ENCODE data around the gene TIGD6. TPM values are rescaled to one million over a fixed set of nuclear protein-coding genes. Genes with fewer than 3 reads are reported as not detected.

TIGD6 gene
- 2.6 TPM for polyA plus RNA-seq (2013, experiment 1 of 2)
- polyA plus RNA-seq (2013, experiment 2 of 2): 3.8 TPM

DNA sequence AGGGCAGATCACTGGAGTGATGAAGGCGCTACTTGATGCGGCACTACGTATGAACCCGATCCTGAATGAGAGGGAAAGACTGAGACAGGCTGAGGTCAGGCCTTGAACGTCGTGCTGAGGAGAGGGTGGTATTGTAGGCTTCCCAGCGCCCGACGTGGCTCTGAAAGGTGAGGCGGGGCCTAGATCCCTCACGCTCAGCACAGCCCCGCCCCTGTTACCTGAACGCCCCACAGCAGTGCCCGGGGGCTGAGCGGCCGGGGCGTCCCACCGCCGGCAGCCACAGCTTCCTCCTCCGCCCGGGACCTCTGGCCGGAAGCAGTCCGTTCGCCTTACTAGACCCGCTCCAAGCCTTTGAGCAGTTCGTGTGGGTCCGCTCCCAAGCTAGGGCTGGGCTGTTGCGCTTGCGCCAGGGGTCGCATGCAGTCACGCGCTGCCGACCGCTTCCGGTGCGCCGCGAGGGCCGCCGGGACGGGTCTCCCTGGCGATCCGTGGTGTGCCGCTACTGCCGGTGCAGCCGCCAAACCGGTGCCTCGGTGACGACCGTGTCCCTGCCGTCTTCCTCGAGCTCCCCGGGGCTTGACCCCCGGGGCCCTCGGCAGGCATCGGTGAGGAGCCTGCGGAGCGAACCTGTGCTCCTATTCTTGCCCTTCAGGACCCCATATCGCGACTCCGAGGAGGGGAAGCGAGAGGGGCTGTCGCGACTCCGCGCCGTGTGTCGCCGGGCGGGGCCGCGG, at the start of gene TIGD6, which contains the start of gene HMGXB3:
Gene TIGD6, minus strand, starts transcription at position 399 of the 734 bp plus-strand sequence. CDS start 4,306 bp downstream, outside the sequence.
Gene HMGXB3, plus strand, starts transcription at position 484 of the 734 bp plus-strand sequence. CDS start 4,114 bp downstream, outside the sequence.
- H3K27me3 ChIP-seq (ENCODE audit: insufficient read depth, low read length): no peaks in the 10 kb centered on the region
- H3K4me3 ChIP-seq (ENCODE audit: low read length): peak within 1 kb of the TSS; percentile 71
- under 1% methylated on average over 72 of the region's 72 CpGs for WGBS
- H3K9me3 ChIP-seq (ENCODE audit: insufficient read depth, low read depth, low read length): no peaks in the 10 kb centered on the region
- peak within 1 kb of the TSS; percentile 91 for H3K9ac ChIP-seq (ENCODE audit: low read depth, low read length)
- peaks cover 13% of the 10 kb centered on the region for H3K36me3 ChIP-seq (ENCODE audit: insufficient read depth, low read length)
- peak within 1 kb of the TSS; percentile 91 for H3K27ac ChIP-seq (ENCODE audit: low read depth, low read length)
- peaks cover 9% of the 10 kb centered on the region; the same call in 1 of the 2 replicates for H3K4me1 ChIP-seq (ENCODE audit: insufficient read depth, low read length)

DNA sequence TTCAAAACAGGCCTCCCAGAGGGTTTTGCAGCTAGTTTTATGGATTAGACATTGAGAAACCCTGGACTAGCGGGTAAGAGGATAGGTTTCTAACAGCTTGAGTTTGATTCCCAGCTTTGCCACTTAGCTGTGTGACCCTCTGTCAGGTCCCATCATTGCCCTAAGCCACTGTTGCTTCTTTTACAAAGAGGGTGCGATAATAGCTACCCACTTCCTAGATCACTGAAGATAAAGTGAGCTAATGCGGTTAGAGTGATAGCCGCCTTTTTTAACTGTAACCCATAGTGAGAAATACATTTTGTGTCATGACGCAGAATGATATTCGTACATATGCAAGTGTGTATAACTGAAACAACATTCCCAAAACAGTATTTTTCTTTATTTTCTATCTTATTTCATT, 45.6 kb upstream of the TIGD6 start:
- H3K4me3 ChIP-seq (ENCODE audit: low read length): no peak overlapping the region
- no peaks in the 10 kb centered on the region for H3K9me3 ChIP-seq (ENCODE audit: insufficient read depth, low read depth, low read length)
- no peak overlapping the region for H3K9ac ChIP-seq (ENCODE audit: low read depth, low read length)
- H3K27ac ChIP-seq (ENCODE audit: low read depth, low read length): no peak overlapping the region
- no peaks in the 10 kb centered on the region for H3K27me3 ChIP-seq (ENCODE audit: insufficient read depth, low read length)
- WGBS: 98% methylated on average over 6 of the region's 6 CpGs
- H3K4me1 ChIP-seq (ENCODE audit: insufficient read depth, low read length): no peaks in the 10 kb centered on the region
- H3K36me3 ChIP-seq (ENCODE audit: insufficient read depth, low read length): peaks cover 96% of the 10 kb centered on the region

DNA sequence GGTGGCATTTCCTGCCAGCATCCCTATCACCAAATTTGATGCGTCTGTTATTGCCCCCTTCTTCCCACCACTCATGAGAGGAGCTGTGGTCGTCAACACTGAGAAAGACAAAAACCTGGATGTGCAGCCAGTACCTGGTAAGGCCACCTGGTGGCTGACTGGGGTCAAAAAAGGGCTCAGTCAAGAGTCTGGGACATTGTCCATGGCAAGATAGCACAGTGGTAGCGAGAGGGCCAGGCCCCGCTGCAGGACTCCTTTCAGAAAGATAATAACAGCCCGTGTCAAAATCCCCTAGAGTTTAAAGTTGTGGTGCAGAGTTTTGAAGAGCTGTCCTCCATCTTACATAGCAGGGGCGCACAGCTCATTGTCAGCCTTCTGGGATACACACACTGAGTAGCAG, 45.1 kb upstream of the TIGD6 start:
- H3K4me3 ChIP-seq (ENCODE audit: low read length): no peak overlapping the region
- H3K27ac ChIP-seq (ENCODE audit: low read depth, low read length): no peak overlapping the region
- peaks cover 96% of the 10 kb centered on the region for H3K36me3 ChIP-seq (ENCODE audit: insufficient read depth, low read length)
- no peak overlapping the region for H3K9ac ChIP-seq (ENCODE audit: low read depth, low read length)
- H3K4me1 ChIP-seq (ENCODE audit: insufficient read depth, low read length): no peaks in the 10 kb centered on the region
- H3K9me3 ChIP-seq (ENCODE audit: insufficient read depth, low read depth, low read length): no peaks in the 10 kb centered on the region
- WGBS: 89% methylated on average over 6 of the region's 6 CpGs
- no peaks in the 10 kb centered on the region for H3K27me3 ChIP-seq (ENCODE audit: insufficient read depth, low read length)

DNA sequence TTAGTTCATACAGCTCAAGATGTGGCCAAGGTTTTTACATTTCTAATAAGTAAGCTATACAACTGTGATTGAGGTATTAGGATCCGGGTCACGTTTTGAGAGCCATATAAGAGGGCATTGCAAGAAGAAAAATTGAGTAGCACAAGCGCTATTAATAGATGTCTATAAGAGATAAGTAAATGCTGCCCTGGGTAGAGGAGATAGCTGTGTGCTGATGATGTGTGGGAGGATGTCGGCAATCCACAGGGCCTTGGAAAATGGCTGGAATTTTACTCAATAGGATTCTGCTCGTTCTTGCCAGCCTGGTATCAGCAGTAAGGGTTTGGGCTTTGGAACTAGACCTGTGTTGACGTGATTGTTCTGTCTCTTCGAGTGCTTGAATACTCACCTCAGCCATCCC, 44.3 kb upstream of the TIGD6 start:
- Histone ChIP-seq H3K4me1 (ENCODE audit: insufficient read depth, low read length) (no peaks in the 10 kb centered on the region), H3K36me3 (ENCODE audit: insufficient read depth, low read length) (peaks cover 96% of the 10 kb centered on the region), H3K27ac (ENCODE audit: low read depth, low read length) (no peak overlapping the region), H3K9me3 (ENCODE audit: insufficient read depth, low read depth, low read length) (no peaks in the 10 kb centered on the region), H3K27me3 (ENCODE audit: insufficient read depth, low read length) (no peaks in the 10 kb centered on the region), H3K9ac (ENCODE audit: low read depth, low read length) (no peak overlapping the region), H3K4me3 (ENCODE audit: low read length) (no peak overlapping the region)
- 89% methylated on average over 7 of the region's 7 CpGs for WGBS

DNA sequence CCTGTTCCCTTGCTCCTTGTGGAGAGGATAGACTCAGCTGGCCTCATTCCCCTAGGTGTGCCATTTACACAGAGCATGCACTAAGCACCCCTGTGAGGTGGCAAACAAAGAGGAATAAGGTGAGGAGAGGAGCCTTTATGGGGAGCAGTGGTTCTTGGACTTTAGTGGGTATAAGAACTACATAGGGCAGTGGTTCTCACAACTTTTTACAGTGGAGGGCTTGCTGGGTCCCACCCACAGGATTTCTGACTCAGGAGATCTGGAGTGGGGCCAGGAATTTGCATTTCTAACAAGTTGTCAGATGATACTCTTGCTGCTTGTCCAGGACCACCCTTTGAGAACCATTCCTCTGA, 43.9 kb upstream of the TIGD6 start:
- no peaks in the 10 kb centered on the region for H3K9me3 ChIP-seq (ENCODE audit: insufficient read depth, low read depth, low read length)
- H3K36me3 ChIP-seq (ENCODE audit: insufficient read depth, low read length): peaks cover 96% of the 10 kb centered on the region
- H3K9ac ChIP-seq (ENCODE audit: low read depth, low read length): no peak overlapping the region
- H3K27ac ChIP-seq (ENCODE audit: low read depth, low read length): no peak overlapping the region
- no peaks in the 10 kb centered on the region for H3K4me1 ChIP-seq (ENCODE audit: insufficient read depth, low read length)
- no peak overlapping the region for H3K4me3 ChIP-seq (ENCODE audit: low read length)
- H3K27me3 ChIP-seq (ENCODE audit: insufficient read depth, low read length): no peaks in the 10 kb centered on the region

DNA sequence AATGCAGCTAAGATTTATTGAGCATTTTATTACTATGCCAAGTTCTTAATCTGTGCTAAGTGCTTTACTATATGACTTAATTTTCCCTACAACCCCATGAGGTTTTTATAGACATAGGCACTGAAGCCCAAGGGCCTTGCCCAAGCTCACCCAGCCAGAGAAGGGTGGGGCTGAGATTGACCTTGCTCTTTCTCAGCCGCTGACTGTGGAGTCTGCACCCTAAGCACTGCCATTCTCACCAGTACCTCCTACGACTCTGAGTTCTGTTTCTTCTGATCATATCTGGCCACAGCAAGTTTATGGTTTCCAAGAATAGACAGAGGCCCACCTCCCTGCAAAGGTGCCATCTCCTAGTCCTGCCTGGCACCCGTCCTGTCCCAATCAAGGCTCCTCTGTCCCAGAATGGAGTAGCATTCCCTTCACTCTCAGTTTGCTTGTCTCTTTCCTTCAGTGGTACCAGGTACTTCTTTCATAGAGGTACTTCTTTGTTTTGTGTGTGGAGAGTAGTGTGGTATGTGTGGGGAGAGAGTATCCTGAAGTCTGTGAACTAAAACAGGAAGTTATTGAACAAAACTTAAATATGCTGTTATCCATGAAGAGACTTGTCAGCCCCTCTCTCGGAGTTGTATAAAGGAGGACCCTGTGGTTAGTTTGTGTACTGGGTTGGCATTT, 43.3 kb upstream of the TIGD6 start:
- no peak overlapping the region for H3K27ac ChIP-seq (ENCODE audit: low read depth, low read length)
- no peaks in the 10 kb centered on the region for H3K27me3 ChIP-seq (ENCODE audit: insufficient read depth, low read length)
- no peak overlapping the region for H3K9ac ChIP-seq (ENCODE audit: low read depth, low read length)
- no peaks in the 10 kb centered on the region for H3K4me1 ChIP-seq (ENCODE audit: insufficient read depth, low read length)
- H3K9me3 ChIP-seq (ENCODE audit: insufficient read depth, low read depth, low read length): no peaks in the 10 kb centered on the region
- peaks cover 96% of the 10 kb centered on the region for H3K36me3 ChIP-seq (ENCODE audit: insufficient read depth, low read length)
- no peak overlapping the region for H3K4me3 ChIP-seq (ENCODE audit: low read length)
- WGBS: 88% methylated on average over 4 of the region's 4 CpGs

DNA sequence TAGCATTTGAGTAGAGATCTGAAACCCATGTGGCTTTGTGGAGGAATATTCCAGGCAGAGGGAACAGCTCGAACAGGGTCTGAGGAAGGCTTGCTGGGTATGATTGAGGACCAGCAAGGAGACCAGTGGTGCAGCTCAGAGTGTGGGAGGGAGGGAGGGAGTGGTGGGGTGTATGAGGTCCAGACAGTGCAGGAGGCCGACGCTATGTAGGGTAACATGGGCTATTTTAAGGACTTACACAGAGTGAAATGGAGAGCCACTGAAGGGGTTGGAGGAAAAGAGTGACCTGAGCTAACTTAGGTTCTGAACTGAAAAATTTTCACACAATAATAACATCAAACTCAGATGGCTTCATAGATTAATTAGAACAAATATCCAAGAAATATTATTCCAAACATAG, 42.0 kb upstream of the TIGD6 start:
- H3K9ac ChIP-seq (ENCODE audit: low read depth, low read length): no peak overlapping the region
- H3K4me3 ChIP-seq (ENCODE audit: low read length): no peak overlapping the region
- H3K4me1 ChIP-seq (ENCODE audit: insufficient read depth, low read length): no peaks in the 10 kb centered on the region
- H3K27ac ChIP-seq (ENCODE audit: low read depth, low read length): no peak overlapping the region
- H3K36me3 ChIP-seq (ENCODE audit: insufficient read depth, low read length): peaks cover 96% of the 10 kb centered on the region
- 95% methylated on average over 3 of the region's 3 CpGs for WGBS
- no peaks in the 10 kb centered on the region for H3K27me3 ChIP-seq (ENCODE audit: insufficient read depth, low read length)
- no peaks in the 10 kb centered on the region for H3K9me3 ChIP-seq (ENCODE audit: insufficient read depth, low read depth, low read length)

DNA sequence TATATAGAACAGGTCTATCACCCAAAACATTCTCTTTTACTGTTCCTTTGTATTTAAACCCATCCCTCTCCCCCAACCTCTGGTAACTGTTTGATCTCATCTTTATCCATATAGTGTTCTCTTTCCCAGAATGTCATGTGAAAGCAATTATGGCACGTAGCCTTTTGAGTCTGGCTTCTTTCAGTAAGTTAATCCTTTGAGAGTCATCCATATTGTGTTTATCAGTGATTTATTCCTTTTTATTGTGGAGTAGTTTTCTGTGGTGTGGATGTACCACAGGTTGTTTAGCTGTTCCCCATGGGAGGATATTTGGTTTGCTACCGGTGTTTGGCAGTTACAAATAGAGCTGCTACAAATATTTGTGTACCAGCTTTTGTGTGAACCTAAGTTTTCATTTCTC, 38.1 kb upstream of the TIGD6 start:
- Histone ChIP-seq H3K9ac (ENCODE audit: low read depth, low read length) (no peak overlapping the region), H3K9me3 (ENCODE audit: insufficient read depth, low read depth, low read length) (no peaks in the 10 kb centered on the region), H3K36me3 (ENCODE audit: insufficient read depth, low read length) (peaks cover 100% of the 10 kb centered on the region), H3K4me1 (ENCODE audit: insufficient read depth, low read length) (no peaks in the 10 kb centered on the region), H3K4me3 (ENCODE audit: low read length) (no peak overlapping the region), H3K27ac (ENCODE audit: low read depth, low read length) (no peak overlapping the region), H3K27me3 (ENCODE audit: insufficient read depth, low read length) (no peaks in the 10 kb centered on the region)
- 96% methylated on average over 2 of the region's 2 CpGs for WGBS

DNA sequence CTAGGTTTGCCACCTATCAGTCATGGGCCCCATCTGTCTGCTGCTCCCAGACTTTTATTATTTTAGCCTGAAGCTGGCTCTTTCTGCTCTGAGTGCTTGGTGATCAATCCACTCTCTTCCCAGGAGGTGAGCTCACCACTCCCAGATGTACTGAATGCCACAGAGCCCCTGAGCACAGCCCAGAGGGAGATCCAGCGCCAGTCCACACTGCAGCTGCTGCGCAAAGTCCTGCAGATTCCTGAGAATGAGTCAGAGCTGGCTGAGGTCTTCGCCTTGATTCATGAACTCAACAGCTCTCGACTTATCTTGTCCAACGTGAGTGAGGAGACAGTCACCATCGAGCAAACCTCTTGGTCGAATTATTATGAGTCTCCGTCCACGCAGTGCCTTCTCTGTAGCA, 36.1 kb upstream of the TIGD6 start:
- Histone ChIP-seq H3K4me1 (ENCODE audit: insufficient read depth, low read length) (no peaks in the 10 kb centered on the region), H3K9me3 (ENCODE audit: insufficient read depth, low read depth, low read length) (no peaks in the 10 kb centered on the region), H3K27ac (ENCODE audit: low read depth, low read length) (no peak overlapping the region), H3K9ac (ENCODE audit: low read depth, low read length) (no peak overlapping the region), H3K27me3 (ENCODE audit: insufficient read depth, low read length) (no peaks in the 10 kb centered on the region), H3K36me3 (ENCODE audit: insufficient read depth, low read length) (peaks cover 100% of the 10 kb centered on the region), H3K4me3 (ENCODE audit: low read length) (no peak overlapping the region)
- 94% methylated on average over 9 of the region's 9 CpGs for WGBS

DNA sequence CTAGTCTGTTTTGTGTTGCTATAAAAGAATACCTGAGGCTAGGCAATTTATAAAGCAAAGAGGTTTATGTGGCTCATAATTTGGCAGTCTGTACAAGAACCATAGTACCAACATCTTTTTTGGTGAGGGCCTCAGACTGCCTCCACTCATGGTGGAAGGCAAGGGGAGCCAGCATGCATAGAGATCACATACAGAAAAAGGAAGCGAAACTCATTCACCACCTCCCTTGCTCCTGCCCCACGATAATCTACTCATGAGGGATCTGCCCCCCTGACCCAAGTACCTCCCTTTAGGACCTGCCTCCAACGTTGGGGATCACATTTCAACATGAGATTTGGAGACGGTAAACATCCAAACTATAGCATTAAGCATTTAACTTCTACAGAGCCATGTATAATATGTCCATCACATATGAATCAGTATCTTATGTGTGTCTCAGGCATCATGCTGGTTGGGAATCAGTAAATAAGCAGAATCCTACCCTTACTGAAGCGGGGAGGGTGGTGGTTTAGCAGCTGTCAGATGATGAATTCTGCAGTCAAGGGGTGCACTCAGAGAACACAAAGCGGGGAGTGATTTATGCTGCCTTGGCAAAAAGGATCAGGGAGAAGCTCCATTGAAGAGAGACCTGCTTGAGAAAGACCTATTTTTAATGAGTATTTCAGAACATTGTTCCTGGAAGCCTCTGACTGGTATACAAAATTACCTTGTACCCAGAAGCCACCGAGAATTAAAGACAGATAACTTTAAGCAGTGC, 34.9 kb upstream of the TIGD6 start:
- peaks cover 100% of the 10 kb centered on the region for H3K36me3 ChIP-seq (ENCODE audit: insufficient read depth, low read length)
- no peak overlapping the region for H3K27ac ChIP-seq (ENCODE audit: low read depth, low read length)
- 93% methylated on average over 7 of the region's 7 CpGs for WGBS

DNA sequence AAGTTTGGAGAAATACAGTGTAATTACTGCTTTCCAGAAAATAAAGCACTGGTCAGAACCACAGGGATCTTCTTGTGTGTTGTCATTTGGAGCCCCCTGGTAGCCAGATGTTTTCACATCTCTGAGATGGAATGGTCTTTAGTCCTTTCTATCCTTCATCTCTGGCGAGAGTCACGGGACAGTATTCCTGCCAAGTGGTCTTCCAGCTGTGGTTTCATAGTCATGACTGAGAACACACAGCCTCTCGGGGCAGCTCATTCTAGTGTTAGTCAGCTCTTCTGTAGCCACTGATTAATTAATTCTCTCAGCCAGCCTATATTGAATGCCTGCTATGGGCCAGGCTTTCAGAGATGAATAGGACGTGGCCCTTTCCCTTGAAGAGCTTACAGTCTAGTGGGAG, 34.2 kb upstream of the TIGD6 start:
- peaks cover 100% of the 10 kb centered on the region for H3K36me3 ChIP-seq (ENCODE audit: insufficient read depth, low read length)

More for the DNA sequence above, 34.9 kb upstream of the TIGD6 start:
- Histone ChIP-seq H3K9ac (ENCODE audit: low read depth, low read length) (no peak overlapping the region), H3K4me3 (ENCODE audit: low read length) (no peak overlapping the region), H3K9me3 (ENCODE audit: insufficient read depth, low read depth, low read length) (no peaks in the 10 kb centered on the region), H3K4me1 (ENCODE audit: insufficient read depth, low read length) (no peaks in the 10 kb centered on the region), H3K27me3 (ENCODE audit: insufficient read depth, low read length) (no peaks in the 10 kb centered on the region)

More for the DNA sequence above, 34.2 kb upstream of the TIGD6 start:
- Histone ChIP-seq H3K4me1 (ENCODE audit: insufficient read depth, low read length) (no peaks in the 10 kb centered on the region), H3K9me3 (ENCODE audit: insufficient read depth, low read depth, low read length) (no peaks in the 10 kb centered on the region), H3K27ac (ENCODE audit: low read depth, low read length) (no peak overlapping the region), H3K9ac (ENCODE audit: low read depth, low read length) (no peak overlapping the region), H3K27me3 (ENCODE audit: insufficient read depth, low read length) (no peaks in the 10 kb centered on the region), H3K4me3 (ENCODE audit: low read length) (no peak overlapping the region)
- WGBS: 94% methylated on average over 4 of the region's 4 CpGs
